Right lobe of liver (tissue), 4 donors: ENCODE data around the gene GATC.

Experiments
- POLR2A ChIP-seq: fragments of 450-650 bp; IDR thresholded peaks from one replicate; pipeline ENCODE4 v1.6.1; 2017; ENCODE audit warnings: antibody characterized with exemption, mild to moderate bottlenecking
- TF ChIP-seq, protein P1 (sequence below), 4 donors: fragments of 200-600 bp in 3 of 4; fragments of 450-650 bp in 1 of 4; IDR thresholded peaks; one replicate each; pipeline versions ENCODE4 v1.5.1 to v1.8.0; 2016 to 2022; ENCODE audit warnings: antibody characterized with exemption in 4 of 4, mild to moderate bottlenecking in 2 of 4
- donor health status: DM: no; HTN: no; CAD: no.
- donor health status: DM: no; HTN: no; CAD: no.
- donor health status: DM: no; HTN: yes; CAD: no.

GRCh38 chr12:120470150-120470784, 24.0 kb downstream of the GATC start:
- TF ChIP-seq POLR2A, result no peak
- TF ChIP-seq, protein P1, sequence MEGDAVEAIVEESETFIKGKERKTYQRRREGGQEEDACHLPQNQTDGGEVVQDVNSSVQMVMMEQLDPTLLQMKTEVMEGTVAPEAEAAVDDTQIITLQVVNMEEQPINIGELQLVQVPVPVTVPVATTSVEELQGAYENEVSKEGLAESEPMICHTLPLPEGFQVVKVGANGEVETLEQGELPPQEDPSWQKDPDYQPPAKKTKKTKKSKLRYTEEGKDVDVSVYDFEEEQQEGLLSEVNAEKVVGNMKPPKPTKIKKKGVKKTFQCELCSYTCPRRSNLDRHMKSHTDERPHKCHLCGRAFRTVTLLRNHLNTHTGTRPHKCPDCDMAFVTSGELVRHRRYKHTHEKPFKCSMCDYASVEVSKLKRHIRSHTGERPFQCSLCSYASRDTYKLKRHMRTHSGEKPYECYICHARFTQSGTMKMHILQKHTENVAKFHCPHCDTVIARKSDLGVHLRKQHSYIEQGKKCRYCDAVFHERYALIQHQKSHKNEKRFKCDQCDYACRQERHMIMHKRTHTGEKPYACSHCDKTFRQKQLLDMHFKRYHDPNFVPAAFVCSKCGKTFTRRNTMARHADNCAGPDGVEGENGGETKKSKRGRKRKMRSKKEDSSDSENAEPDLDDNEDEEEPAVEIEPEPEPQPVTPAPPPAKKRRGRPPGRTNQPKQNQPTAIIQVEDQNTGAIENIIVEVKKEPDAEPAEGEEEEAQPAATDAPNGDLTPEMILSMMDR (IDR thresholded peaks at IDR 0.05), result no peak
